GM06990 (cell line): ENCODE results near the gene GAST.

Experiments used
- DNase-seq: peaks from one replicate; pipeline ENCODE4 v3.0.0-alpha.2; 2011; ENCODE audit not compliant: insufficient read length; ENCODE audit errors: extremely low read depth
- H3K27me3 ChIP-seq: replicated peaks from 2 replicates; pipeline ENCODE4 v1.6.0; 2011; ENCODE audit warnings: low read length; ENCODE audit not compliant: control insufficient read depth, insufficient read depth
- H3K36me3 ChIP-seq: 2 replicates; pipeline ENCODE4 v1.5.1; 2011; ENCODE audit warnings: low read length; ENCODE audit not compliant: control insufficient read depth, insufficient read depth
- H3K4me3 ChIP-seq: replicated peaks from 2 replicates; pipeline ENCODE4 v1.5.1; 2011; ENCODE audit warnings: low read depth, mild to moderate bottlenecking, control low read depth, low read length
- CTCF ChIP-seq: IDR thresholded peaks from 2 replicates; pipeline ENCODE4 v1.5.1; 2011; ENCODE audit warnings: low read length, control low read depth, mild to moderate bottlenecking, inconsistent platforms; ENCODE audit not compliant: insufficient read depth, poor library complexity, severe bottlenecking

The GAST gene

GRCh38 chr17:41739661-41740352, 27.7 kb downstream of the GAST start:
- no peak for DNase-seq
- Histone ChIP-seq H3K27me3 (no peaks in the 10 kb centered on the region; the same call in 1 of the 2 replicates), H3K36me3 (no peaks in the 10 kb centered on the region), H3K4me3 (no peak overlapping the region)
- TF ChIP-seq CTCF, result no peak

GRCh38 chr17:41740506-41740905, 28.4 kb downstream of the GAST start:
- no peak for TF ChIP-seq CTCF
- Histone ChIP-seq H3K36me3 (no peaks in the 10 kb centered on the region), H3K27me3 (no peaks in the 10 kb centered on the region; the same call in 1 of the 2 replicates), H3K4me3 (no peak overlapping the region)
- no peak for DNase-seq

GRCh38 chr17:41741709-41742108, 29.6 kb downstream of the GAST start:
- Histone ChIP-seq H3K36me3 (no peaks in the 10 kb centered on the region), H3K4me3 (no peak overlapping the region), H3K27me3 (no peaks in the 10 kb centered on the region; the same call in 1 of the 2 replicates)
- DNase-seq, result no peak
- no peak for TF ChIP-seq CTCF

GRCh38 chr17:41748275-41748674, 36.1 kb downstream of the GAST start:
- no peak for TF ChIP-seq CTCF
- no peak for DNase-seq
- Histone ChIP-seq H3K27me3 (no peaks in the 10 kb centered on the region; the same call in 1 of the 2 replicates), H3K36me3 (no peaks in the 10 kb centered on the region), H3K4me3 (no peak overlapping the region)

- no peak for TF ChIP-seq CTCF
- H3K4me3 ChIP-seq, result no peak overlapping the region
- H3K27me3 ChIP-seq, result no peaks in the 10 kb centered on the region; the same call in 1 of the 2 replicates
- H3K36me3 ChIP-seq, result no peaks in the 10 kb centered on the region
- no peak for DNase-seq
Observed at GRCh38 chr17:41750862-41751261, 38.7 kb downstream of the GAST start.
